G401 (cell line): ENCODE results near the gene C3orf18. TPM values are rescaled to one million over a fixed set of nuclear protein-coding genes. Genes with fewer than 3 reads are reported as not detected.

Experiments
- DNase-seq: peaks from one replicate; pipeline ENCODE4 v3.0.0-alpha.2; 2015; ENCODE audit warnings: low spot score
- in situ Hi-C: cut with HindIII; loops from 2 replicates; pipeline ENCODE4 v1.10.0; 2016; ENCODE audit warnings: low sequenced_read_pairs, mixed read lengths
- total RNA-seq: library from RNA; depleted of rRNA; stranded (reverse); fragments of >200 nt; shearing (Covaris generic); gene quantifications from 2 replicates; pipeline ENCODE4 v1.2.3, GENCODE V29; 2014

Gene C3orf18
- total RNA-seq, 1 experiment from 2014 or later = 15.4 TPM

DNA sequence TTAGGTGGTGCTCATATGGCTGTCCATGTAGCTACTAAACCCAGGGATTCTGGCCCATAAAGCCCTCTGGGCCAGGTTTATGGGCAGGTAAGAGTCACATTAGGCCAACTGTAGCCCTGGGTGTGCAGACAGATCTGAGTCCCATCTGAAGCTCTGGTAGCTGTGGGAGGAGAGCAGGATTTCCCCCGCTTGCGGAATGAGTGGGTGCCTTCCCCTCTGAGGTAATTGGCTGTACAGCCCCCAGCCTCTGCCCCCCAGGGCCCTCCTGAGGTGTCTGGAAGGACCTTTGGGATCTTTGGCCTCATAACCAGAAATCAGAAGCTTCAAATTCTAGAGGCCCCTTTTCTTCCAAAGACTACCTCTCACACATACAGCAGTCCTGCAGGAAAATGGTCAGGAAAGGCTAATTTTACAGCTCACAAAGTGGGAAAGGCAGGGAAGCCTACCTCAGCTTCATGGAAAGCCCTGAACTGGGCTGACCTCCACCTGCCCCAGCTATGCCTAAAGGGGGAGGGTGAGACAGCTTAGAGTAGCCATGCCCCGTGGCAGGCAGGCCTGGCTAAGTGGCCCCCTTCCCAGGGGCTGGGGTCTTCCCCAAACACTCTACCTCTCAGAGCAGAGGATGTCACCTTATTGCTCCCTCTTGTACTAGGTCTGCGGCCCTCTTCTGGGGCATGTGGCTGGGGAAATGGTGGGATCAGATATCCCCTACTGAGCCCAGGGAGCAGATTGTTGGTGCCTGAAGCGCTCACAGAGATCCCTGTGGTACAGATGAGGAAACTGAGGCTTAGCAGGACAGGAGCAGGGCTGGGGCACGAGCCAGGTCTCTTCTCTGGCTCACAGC lies 18.6 kb upstream of the C3orf18 start:
- DNase-seq = no peak
- in situ Hi-C loops = no loop called here

DNA sequence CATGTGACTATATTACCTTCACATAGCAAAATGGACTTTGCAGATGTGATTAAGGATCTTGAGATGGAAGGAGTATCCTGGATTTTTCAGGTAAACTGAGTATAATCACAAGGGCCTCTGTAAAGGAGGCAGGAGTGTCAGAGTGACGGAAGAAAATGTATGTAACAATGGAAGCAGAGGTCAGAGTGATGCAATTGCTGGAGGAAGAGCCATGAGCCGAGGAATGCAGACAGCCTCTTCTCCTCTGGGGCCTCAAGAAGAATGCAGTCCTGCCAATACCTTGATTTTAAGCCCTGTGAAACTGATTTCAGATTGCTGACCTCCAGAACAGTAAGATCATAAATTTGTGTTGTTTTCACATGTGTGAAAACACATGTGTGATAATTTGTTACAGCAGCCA lies 16.8 kb upstream of the C3orf18 start:
- in situ Hi-C loops = no loop called here
- no peak for DNase-seq

- in situ Hi-C loops = no loop called here
- peak; percentile 60 for DNase-seq
These were observed 16.4 kb upstream of the C3orf18 start for GRCh38 chr3:50583897-50584296.

GRCh38 chr3:50582083-50582482 lies 14.5 kb upstream of the C3orf18 start:
- DNase-seq = no peak
- in situ Hi-C loops = no loop called here

GRCh38 chr3:50581459-50581842 lies 13.9 kb upstream of the C3orf18 start:
- DNase-seq = no peak
- in situ Hi-C loops = no loop called here

GRCh38 chr3:50580683-50581458 lies 13.3 kb upstream of the C3orf18 start:
- in situ Hi-C loops = no loop called here
- DNase-seq = no peak

DNA sequence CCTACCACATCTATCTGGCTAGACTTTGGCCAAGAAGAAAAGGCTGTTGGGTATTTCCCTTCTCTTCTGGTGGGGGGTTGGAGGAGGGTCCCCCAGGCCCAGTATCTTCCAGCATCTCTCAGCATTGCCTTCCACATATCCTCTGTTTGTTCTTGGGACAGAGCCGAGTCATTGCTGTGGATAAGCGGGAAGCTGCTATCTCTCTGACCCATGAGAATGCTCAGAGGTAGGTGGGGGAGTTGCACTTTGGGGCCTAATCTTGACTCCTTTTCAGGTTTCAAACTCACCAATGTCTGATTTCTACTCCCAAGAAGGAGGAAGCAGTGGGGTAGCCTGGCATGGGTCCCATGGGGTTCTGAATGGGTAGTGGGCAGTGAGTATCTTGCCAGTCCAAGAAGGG lies 9.8 kb upstream of the C3orf18 start:
- in situ Hi-C loops = no loop called here

GRCh38 chr3:50575372-50575771 lies 7.8 kb upstream of the C3orf18 start:
- DNase-seq = no peak
- in situ Hi-C loops = no loop called here

More for the DNA sequence above, 9.8 kb upstream of the C3orf18 start:
- no peak for DNase-seq

DNA sequence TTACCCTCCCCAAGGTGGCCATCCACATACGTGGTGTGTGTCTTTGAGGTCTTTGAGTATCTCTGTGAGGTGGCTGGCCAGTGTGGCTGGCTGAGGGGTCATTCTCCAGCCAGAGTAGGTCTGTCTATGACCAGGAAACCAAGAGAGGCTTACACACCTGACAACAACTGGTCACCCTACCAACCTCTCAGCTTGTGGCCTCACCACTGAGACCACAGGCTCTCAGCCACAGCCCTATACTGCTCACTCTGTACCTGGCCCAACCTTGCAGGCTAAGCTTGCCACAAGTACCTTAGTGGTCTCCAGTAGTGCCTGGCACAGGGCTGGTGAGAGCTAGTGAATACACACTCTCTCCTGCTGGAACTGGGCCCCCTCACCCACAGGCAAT lies 6.9 kb upstream of the C3orf18 start:
- no peak for DNase-seq
- in situ Hi-C loops = no loop called here

- no peak for DNase-seq
- in situ Hi-C loops = no loop called here
These were observed 6.3 kb upstream of the C3orf18 start for GRCh38 chr3:50573566-50574443.

DNA sequence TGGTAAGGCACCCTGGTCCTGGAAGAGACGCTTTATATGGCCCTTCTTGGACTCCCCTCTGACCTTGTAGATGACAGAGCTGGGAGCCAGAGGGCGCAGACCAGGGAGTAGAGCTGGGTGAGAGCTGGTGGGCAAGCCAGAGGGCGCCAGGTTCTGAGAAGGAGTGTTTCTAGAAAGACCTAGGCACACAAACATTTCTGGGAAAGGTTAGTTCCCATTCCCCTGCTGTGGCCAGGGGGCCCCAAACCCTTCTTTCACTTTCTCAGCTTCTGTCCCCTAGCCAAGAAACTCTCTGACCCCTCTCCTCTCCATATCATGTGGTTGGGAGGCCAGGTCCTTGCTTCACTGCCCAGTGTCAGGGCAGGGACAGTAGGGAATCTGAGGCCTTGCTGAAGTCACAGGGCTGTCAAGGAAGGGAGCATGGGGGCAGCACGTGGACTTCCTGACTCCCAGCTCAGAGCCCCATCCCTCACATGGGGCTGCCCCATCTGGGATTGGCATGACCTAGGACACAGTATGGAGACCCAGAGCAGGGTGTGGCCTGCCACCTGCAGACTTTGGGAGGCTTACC lies 5.3 kb upstream of the C3orf18 start:
- in situ Hi-C loops = no loop called here

GRCh38 chr3:50572158-50572557 lies 4.6 kb upstream of the C3orf18 start:
- peak; percentile 85 for DNase-seq
- in situ Hi-C loops = no loop called here

More for the DNA sequence above, 5.3 kb upstream of the C3orf18 start:
- no peak for DNase-seq

DNA sequence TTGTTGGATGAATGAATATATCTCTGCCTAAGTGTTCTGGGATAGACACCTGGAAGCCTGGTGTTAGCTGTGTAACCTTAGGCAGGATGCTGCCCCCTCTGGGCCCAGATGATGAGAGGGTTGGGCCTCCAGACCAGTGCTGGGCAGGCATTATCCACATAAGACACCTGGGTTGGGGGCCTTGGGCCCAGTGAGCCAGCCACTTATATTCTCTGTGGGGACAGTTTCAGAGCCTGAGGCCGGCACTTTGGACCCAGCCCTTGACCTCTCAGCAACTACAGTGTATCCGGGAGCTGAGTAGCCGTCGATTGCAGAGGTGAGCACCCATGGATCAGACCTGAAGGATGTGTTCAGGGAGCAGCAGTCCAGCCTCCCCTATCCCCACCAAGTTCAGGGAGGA lies 3.9 kb upstream of the C3orf18 start:
- in situ Hi-C loops = no loop called here
- no peak for DNase-seq

DNA sequence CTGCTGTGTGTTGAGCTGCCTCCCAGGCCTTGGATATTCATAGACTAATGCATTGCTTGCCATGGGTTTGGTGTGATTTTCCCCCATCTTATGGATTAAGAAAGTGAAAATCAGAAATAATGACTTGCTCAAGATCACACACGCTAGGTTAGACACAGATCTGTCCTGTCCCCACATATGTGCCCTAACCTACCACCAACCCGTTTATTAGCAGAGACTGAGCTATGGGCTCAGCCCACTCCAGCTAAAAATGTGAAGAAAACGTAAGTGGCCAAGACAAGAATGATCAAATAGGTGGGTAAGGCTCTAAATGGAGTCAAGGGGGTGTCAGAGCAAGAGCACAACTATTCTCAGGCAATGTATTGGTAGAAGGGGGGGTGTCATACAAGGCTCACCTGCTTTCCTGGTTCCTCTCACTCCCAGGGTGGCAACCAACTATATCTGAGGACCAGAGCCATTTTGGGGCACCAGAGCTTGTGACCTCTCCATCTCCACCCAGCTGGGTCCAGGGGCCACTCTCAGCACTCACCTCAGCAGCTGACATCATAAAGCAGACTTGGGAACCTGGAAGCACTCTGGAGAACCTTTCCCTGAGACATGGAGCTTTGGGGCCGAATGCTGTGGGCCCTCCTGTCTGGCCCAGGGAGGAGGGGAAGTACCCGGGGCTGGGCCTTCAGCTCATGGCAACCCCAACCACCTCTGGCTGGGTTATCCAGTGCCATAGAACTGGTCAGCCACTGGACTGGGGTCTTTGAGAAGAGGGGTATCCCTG lies 3.1 kb upstream of the C3orf18 start:
- no peak for DNase-seq
- in situ Hi-C loops = no loop called here

DNA sequence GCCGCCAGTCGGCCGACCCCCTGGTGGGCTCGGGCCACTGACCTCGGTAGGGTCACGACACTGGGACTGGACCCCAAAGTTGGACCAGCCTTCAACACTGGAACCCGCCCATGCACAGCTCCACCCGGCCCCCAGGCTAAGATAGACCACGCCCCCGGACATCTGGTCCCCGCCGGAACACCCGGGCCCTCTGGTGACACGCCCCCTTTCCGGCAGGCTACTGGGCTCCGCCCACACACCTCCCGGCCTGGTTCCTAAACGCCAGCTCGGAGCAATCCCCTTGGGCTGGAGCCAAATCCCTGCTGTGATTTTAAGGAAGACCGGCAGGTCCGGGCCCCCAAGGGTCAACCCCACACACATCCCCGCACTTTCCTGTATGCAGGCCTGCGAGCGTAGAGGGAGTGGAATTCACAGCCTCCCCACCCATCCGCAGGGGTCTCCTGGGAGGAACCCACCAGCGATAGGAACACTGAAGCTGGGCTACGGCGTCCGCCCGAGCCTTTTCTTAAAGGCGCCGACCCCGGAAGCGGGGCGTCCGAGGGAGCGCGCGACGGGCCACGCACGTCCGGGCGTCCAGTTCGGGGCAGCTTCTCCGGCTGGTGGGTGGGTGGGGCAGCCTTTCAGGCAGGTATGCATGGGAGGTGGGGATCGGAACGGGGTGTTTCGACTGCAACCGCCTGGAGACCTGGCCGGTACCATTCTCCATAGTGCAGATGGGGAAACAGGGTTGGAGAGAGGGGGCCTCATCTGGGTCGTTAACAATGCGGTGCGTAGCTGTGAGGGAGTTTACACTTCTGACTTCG lies 1.6 kb upstream of the C3orf18 start, which contains the start of gene HEMK1:
TSS of gene HEMK1 (plus strand) at position 576 of the 803 bp plus-strand sequence. CDS start 1,583 bp downstream, outside the sequence.
- in situ Hi-C loops = no loop called here

GRCh38 chr3:50567011-50567385 lies 549 bp downstream of the C3orf18 start:
- in situ Hi-C loops = no loop called here
- DNase-seq = no peak

More for the DNA sequence above, 1.6 kb upstream of the C3orf18 start, which contains the start of gene HEMK1:
- DNase-seq = peak; percentile 86

- DNase-seq = no peak
- in situ Hi-C loops = no loop called here
These were observed 3.2 kb downstream of the C3orf18 start for GRCh38 chr3:50564321-50564720.

DNA sequence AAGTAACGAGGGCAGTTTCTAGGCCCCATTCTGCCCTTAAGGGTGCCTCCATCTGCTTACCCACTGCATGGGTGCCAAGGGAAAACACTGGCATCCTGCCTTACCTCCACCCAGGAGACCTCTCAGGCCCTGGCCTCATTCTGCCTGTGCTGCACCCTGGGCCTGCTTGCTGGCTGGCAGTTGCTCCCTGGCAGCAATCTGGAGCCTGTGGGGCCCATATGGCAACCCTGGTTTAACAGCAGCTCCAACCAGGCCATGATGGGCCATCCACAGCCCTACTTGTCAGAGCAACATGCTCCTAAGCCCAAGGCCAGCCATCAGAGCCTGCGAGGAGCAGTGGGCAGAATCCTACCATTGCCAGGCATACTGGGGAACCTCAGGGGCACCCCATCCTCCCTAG lies 3.7 kb downstream of the C3orf18 start:
- in situ Hi-C loops = no loop called here
- peak; percentile 97 for DNase-seq
